GM21529 (cell line): ENCODE data around the gene C10orf90.

Source experiments
- ATAC-seq: cut with Tn5 transposase; IDR thresholded peaks from one replicate; pipeline ENCODE4 v1.9.1; 2021; ENCODE audit not compliant: unreplicated experiment

The C10orf90 gene

DNA sequence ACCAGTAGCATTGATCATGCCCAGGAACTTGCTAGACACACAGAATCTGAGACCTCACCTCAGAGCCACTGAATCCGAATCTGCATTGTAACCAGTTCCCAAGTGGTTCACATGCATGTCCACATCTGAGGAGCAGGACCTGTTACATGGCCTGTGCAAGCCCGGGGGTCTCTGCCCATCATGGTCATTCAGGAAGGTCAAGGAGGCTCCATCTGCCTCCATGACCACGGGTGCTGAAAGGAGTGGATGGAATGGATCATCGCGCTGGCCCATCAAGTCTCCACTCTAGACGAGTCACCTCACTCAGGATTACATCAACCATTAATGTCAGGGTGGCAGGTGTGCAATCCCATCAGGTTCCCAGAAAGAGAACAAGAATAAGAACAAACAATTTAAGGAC is 196.5 kb downstream of the C10orf90 start:
- no peak for ATAC-seq

DNA sequence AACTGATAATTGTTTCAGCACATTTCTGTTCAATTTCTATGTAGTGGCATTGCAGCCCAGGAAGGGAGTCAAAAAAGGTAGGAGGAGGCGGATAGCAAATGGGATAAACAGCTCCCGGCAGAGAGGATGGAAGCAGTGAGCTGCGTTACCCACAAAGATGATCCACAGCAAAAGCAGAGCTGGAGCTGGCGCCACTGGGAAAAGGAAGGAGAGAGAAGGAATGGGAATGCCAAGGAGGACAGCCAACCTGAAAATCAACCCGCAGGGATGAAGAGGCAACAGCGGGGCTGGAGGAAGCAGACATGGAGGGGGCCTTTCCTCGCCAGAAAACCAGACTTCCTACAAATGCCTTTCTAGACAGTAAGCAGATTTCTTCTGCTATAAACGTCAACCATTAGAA is 199.5 kb downstream of the C10orf90 start:
- no peak for ATAC-seq

- no peak for ATAC-seq
Observed at GRCh38 chr10:126469692-126470091, 200.8 kb downstream of the C10orf90 start.

DNA sequence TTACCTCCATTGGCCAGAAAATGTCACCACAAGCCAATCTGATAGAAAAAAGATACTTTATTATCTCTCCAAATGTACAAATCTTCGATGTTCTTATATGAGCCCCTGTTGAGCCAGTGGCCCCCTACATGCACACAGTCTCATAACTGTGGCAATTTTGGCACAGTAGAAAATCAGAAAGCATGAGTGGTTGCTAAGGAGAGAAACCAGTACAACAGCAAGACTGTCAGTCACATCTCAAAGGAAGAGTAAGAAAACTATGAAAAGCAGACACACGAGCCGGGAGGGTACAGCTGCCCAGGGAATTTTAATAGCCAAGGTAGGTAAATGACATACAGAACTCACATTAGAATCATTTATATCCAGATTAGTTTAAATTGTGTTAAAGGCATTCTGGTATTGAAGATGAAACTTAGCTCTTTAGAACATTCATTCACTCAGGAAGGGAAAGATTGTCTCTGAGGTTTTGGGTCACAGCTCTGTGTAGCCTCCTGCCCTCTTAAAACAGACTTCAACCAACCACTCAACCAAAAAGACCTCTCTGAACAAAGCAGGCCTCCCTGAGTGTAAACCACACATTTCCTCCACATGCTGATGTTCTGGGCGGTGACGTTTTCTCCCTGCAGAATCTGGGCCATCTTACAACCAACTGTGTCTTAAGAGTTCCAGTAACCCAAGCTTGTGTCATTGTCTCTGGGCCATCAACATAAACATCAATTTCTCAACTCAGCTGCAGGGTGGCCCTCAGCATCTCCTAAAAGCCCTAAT is 201.4 kb downstream of the C10orf90 start:
- no peak for ATAC-seq

- no peak for ATAC-seq
Observed at GRCh38 chr10:126468467-126468866, 202.0 kb downstream of the C10orf90 start.

GRCh38 chr10:126465771-126466170 is 204.7 kb downstream of the C10orf90 start:
- ATAC-seq: no peak

- ATAC-seq: no peak
Observed at GRCh38 chr10:126463286-126463685, 207.2 kb downstream of the C10orf90 start.

- ATAC-seq: no peak
Observed at GRCh38 chr10:126461289-126461940, 209.1 kb downstream of the C10orf90 start.

DNA sequence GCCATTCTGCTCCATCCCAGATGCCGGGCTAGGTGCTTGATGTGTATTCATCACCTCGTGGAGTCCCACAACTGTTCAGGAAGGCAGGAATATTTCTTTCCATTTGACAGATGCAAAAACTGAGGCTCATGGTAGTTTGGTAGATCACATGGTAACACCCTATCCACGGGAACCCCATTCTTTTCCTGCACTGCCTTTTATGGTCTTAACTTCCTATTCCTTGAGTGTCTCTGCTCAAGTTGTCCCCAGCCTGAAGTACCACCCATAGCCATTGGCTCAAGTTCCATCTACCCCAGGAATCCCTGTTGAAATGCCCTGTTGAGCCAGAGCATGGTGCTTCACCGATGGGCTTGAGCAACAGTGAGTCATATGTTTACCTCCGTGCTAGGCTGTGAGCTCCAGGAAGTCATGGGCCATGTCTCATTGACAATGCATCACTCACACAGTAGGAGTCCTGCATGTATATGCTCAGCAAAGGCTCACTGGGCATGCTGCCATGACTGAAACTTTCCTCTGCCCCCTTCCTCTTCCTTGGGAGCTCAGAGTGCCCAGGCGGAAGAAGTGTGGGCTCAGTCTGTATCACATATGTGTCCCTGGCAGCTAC is 210.5 kb downstream of the C10orf90 start:
- no peak for ATAC-seq

GRCh38 chr10:126459032-126459831 is 211.3 kb downstream of the C10orf90 start:
- no peak for ATAC-seq

DNA sequence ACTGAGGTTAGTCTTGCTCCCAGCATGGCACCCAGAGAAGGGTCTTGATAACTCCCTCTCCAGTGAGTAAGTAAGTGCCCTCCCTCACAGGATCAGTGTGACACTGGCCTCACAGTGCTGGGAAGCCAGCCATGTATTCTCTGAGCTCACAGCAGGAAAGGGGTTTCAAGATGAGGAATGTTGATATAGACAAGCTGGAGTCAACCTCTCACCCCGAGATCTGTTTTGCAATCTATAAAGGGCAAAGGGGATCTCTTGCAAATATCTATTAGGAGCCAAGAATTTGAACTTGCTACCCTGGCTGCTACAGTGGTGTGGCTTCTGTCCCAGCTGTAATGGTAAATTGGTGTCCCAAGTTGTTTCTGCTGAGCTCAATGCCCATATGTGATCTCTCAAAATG is 212.0 kb downstream of the C10orf90 start:
- no peak for ATAC-seq

DNA sequence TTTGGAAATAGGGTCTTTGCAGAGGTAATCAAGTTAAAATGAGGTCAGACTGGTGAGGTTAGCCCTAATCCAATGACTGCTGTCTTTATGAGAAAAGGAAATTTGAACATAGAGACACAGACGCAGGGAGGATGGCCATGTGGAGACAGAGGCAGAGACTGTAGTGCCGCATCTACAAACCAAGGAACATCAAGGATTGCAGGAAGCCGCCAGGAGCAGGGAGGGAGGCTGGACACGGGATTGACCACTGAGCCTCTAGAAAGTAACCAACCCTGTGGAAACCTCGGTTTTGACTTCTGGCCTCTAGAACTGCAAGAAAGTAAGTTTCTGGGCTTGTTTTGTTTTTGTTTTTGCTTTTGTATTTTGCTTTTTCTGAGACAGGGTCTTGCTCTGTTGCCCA is 213.9 kb downstream of the C10orf90 start:
- no peak for ATAC-seq

- no peak for ATAC-seq
Observed at GRCh38 chr10:126455766-126456405, 214.6 kb downstream of the C10orf90 start.

DNA sequence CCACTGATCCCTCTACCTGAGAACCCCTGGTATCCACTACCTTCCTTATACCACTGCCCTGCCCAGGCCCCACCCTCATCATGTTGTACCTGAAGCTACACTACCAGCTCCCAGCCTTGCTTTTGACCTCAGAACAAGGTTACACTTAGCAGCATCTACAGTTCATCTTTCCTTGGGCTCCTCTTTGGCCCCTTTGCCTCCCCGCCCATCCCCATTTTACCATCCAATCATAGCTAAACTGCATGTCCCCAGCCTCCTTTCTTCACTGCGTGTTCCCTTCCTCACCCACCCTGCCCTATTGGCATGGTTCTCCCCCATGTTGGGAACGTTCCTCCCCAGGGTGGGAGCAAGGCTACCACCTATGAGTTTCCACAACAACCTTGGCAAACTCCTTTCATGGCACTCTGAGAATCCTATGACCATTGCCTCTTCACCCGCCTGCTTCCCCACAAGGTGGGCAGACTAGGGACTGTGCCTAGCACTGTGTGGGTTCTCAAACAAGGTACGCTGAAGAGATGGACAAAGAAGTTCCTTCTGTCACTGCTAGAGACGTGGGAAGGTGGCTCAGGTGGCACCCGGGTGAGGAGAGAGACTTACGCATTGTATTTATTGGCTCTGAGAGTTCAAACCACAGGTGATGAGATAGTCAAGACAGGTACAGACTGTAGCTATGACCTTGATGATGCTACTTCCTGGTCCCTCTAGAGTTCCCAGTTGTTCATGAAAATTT is 215.3 kb downstream of the C10orf90 start:
- no peak for ATAC-seq

- ATAC-seq: no peak
Observed at GRCh38 chr10:126454045-126454751, 216.3 kb downstream of the C10orf90 start.

DNA sequence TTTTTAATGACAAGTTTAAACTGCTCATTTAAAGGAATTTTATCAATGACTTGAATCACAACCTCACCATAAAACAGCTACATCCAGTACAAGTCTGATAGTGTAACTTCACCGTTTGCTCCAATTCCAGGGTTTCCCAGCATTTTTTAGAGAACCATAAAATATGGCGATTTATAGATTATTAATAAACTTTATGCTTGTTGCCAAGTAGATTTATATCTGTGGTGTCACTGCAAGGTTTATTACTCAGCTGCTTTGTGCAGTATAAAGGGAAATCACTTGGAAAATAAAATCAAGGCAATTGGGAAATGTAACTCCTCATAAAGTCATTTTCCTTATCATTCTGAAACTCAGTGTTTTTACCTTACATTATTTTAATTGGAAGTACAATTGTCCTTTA is 218.2 kb downstream of the C10orf90 start:
- no peak for ATAC-seq

- ATAC-seq: no peak
Observed at GRCh38 chr10:126448091-126448490, 222.4 kb downstream of the C10orf90 start.

GRCh38 chr10:126439942-126440341 is 230.6 kb downstream of the C10orf90 start:
- no peak for ATAC-seq

- no peak for ATAC-seq
Observed at GRCh38 chr10:126438407-126438783, 232.1 kb downstream of the C10orf90 start.
